Stimulated activated CD4-positive, alpha-beta T cell treated with anti-CD3 and anti-CD28 coated beads, Interleukin-2, amount 100 ng/mL, for 48 hours (primary cell): ENCODE data around the gene TRAF4.
"Not testable (repeated sequence)": the region's sequence is repeated elsewhere in the genome, so short reads cannot be mapped to it uniquely, and the experiment has no call there.

Source experiments
- DNase-seq, 2 donors: peaks; one replicate each; pipeline ENCODE4 v3.0.0-alpha.2; 2020

Gene TRAF4

GRCh38 chr17:28716740-28717577 lies 26.9 kb upstream of the TRAF4 start:
- no peak for DNase-seq

GRCh38 chr17:28717578-28718332 lies 26.1 kb upstream of the TRAF4 start, which contains the start of gene RAB34:
TSS of gene RAB34 (minus strand) at chr17:28717868. CDS start at chr17:28717266, 602 bp downstream.
- DNase-seq, result no peak

- no peak for DNase-seq
These were observed 25.3 kb upstream of the TRAF4 start for GRCh38 chr17:28718333-28719020.

- DNase-seq, result no peak
These were observed 24.8 kb upstream of the TRAF4 start for GRCh38 chr17:28719021-28719433.

- DNase-seq, result no peak
These were observed 23.4 kb upstream of the TRAF4 start for GRCh38 chr17:28720247-28720996.

- not testable (repeated sequence) for DNase-seq
These were observed 22.8 kb upstream of the TRAF4 start for GRCh38 chr17:28720997-28721329.

GRCh38 chr17:28722417-28723158 lies 21.2 kb upstream of the TRAF4 start:
- no peak for DNase-seq

- DNase-seq, result no peak
These were observed 20.5 kb upstream of the TRAF4 start for GRCh38 chr17:28723159-28723835.

- not testable (repeated sequence) for DNase-seq
These were observed 19.8 kb upstream of the TRAF4 start for GRCh38 chr17:28723836-28724499.

- DNase-seq, result no peak
These were observed 19.2 kb upstream of the TRAF4 start for GRCh38 chr17:28724500-28725165.

- DNase-seq, result no peak
These were observed 18.6 kb upstream of the TRAF4 start for GRCh38 chr17:28725166-28725659.

- peak; percentile 64 to 67 for DNase-seq
These were observed 18.1 kb upstream of the TRAF4 start for GRCh38 chr17:28725660-28726225.

GRCh38 chr17:28726226-28726626 lies 17.6 kb upstream of the TRAF4 start, which contains the start of gene TLCD1:
TSS of gene TLCD1 (minus strand) at chr17:28726233. CDS start at chr17:28726097, 136 bp downstream.
- DNase-seq, result peak; percentile 65 to 72

- peak; percentile 95 to 97 for DNase-seq
These were observed 17.0 kb upstream of the TRAF4 start for GRCh38 chr17:28726627-28727491.

GRCh38 chr17:28728364-28729200 lies 15.2 kb upstream of the TRAF4 start, which contains the start of gene NEK8:
TSS of gene NEK8 (plus strand) at chr17:28728788. CDS start at chr17:28728814, 26 bp downstream.
- peak; percentile 99 to 100 for DNase-seq

GRCh38 chr17:28729950-28730330 lies 13.9 kb upstream of the TRAF4 start:
- no peak for DNase-seq

GRCh38 chr17:28733346-28733745 lies 10.5 kb upstream of the TRAF4 start:
- DNase-seq, result no peak
